ENCODE results near the gene POLH. TPM values are rescaled to one million over a fixed set of nuclear protein-coding genes. Genes with fewer than 3 reads are reported as not detected.
"Not testable (repeated sequence)": the region's sequence is repeated elsewhere in the genome, so short reads cannot be mapped to it uniquely, and the experiment has no call there.

POLH gene
- total RNA-seq (8.2 TPM), polyA plus RNA-seq (ENCODE audit: insufficient read depth in 1 of 8, insufficient read length in 8 of 8, low replicate concordance in 1 of 8) (10 to 100 TPM in 7 of 8 donors, 1 to 10 TPM in 1; 8.1 to 15.3 (median 12.0) TPM)
- long read RNA-seq, donor 1, partial matches to known transcripts: 0 of 4 reads
- long read RNA-seq, donor 1, other reads (novel, unspliced or antisense): 0 of 4 reads
- long read RNA-seq, donor 2: 0 reads
- long read RNA-seq, donor 3, transcript POLH-202 (11 exons, 3,540 nt): major isoform, 7 of 7 reads
- long read RNA-seq, donor 3, partial matches to known transcripts: 0 of 7 reads
- long read RNA-seq, donor 3, other reads (novel, unspliced or antisense): 0 of 7 reads
- long read RNA-seq, donor 4: 0 reads
- long read RNA-seq, donor 5, partial matches to known transcripts: 0 of 5 reads
- long read RNA-seq, donor 5, other reads (novel, unspliced or antisense): 0 of 5 reads
- long read RNA-seq, donor 6, partial matches to known transcripts: 44 of 47 reads
- long read RNA-seq, donor 6, other reads (novel, unspliced or antisense): 0 of 47 reads
- long read RNA-seq, donor 7, partial matches to known transcripts: 0 of 1 reads
- long read RNA-seq, donor 7, other reads (novel, unspliced or antisense): 0 of 1 reads
- long read RNA-seq, donor 8: 0 reads
- long read RNA-seq, donor 9: 0 reads
- long read RNA-seq, donor 10, partial matches to known transcripts: 0 of 3 reads
- long read RNA-seq, donor 10, other reads (novel, unspliced or antisense): 0 of 3 reads
- long read RNA-seq, donor 11, partial matches to known transcripts: 0 of 4 reads
- long read RNA-seq, donor 11, other reads (novel, unspliced or antisense): 0 of 4 reads

DNA sequence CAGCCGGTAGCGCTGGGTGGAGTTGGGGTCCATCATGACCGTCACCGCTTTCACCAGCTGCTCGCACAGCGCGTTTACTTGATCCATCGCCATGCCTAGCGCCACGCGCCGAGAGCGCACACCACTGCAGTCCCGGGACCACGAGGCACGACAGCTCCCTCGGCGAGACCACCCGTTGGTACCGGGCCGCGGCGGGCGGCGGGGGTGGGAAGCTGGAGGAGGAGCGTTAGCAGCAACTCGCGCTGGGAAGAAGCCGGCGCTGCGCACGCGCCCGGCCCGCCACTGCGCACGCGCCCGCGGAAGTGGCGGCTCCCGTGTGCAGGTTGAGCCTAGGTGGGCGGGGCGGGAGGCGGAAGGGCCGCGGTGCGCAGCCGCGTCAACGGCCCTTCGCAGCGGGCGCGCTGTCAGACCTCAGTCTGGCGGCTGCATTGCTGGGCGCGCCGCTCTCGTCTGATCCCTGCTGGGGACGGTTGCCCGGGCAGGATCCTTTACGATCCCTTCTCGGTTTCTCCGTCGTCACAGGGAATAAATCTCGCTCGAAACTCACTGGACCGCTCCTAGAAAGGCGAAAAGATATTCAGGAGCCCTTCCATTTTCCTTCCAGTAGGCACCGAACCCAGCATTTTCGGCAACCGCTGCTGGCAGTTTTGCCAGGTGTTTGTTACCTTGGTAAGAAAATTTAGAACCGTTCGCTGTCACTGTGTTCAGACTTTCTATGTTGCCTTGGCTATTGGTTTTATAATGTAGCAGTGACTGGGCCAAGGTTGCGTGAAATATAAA, at the start of gene POLH, which contains the start of gene XPO5:
TSS of gene POLH (plus strand) at position 414 of the 780 bp plus-strand sequence. CDS start 6,135 bp downstream, outside the sequence.
TSS of gene XPO5 (minus strand) at position 267 of the 780 bp plus-strand sequence. CDS start at position 93, 174 bp downstream.
- Histone ChIP-seq H3K36me3 (ENCODE audit: control insufficient read depth, insufficient read depth, low read length) (peaks cover 16% of the 10 kb centered on the region), H3K27ac (ENCODE audit: low read length) (peak within 1 kb of the TSS; percentile 89), H3K4me3 (ENCODE audit: low read length) (peak within 1 kb of the TSS; percentile 98), H3K27me3 (ENCODE audit: control insufficient read depth, insufficient read depth, low read length) (no peaks in the 10 kb centered on the region), H3K9me3 (replicated peaks; ENCODE audit: control insufficient read depth, low read depth, low read length) (no peaks in the 10 kb centered on the region), H3K4me1 (ENCODE audit: control insufficient read depth, insufficient read depth, low read length) (peaks cover 9% of the 10 kb centered on the region)
- DNase-seq: peak; percentile 96
- WGBS (ENCODE audit: insufficient coverage): under 1% methylated on average over 63 of the region's 76 CpGs

DNA sequence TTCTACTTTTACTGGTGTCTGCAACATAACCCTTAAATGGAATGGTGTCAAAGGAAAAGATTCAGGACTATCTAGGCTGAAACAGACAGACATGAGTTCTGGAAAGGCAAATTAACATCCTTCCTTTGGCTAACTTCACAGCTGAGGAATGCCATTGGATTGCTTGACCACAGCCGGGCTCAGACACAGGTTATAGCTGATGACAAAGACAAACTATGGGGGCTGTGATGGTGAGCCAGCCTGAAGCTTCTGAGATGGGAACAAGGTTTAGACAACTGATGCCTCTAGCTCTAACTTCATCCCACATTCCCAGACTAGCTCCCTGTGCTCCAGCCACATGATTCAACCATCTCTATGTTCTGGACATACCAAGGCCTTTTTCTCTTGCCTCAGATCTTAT, 43.8 kb upstream of the POLH start:
- Histone ChIP-seq H3K36me3 (ENCODE audit: control insufficient read depth, insufficient read depth, low read length) (peaks cover 49% of the 10 kb centered on the region), H3K4me1 (ENCODE audit: control insufficient read depth, insufficient read depth, low read length) (no peaks in the 10 kb centered on the region), H3K9me3 (replicated peaks; ENCODE audit: control insufficient read depth, low read depth, low read length) (no peaks in the 10 kb centered on the region), H3K27me3 (ENCODE audit: control insufficient read depth, insufficient read depth, low read length) (no peaks in the 10 kb centered on the region), H3K27ac (ENCODE audit: low read length) (no peak overlapping the region), H3K4me3 (ENCODE audit: low read length) (no peak overlapping the region)
- no CpG with 5 or more reads among the region's 1 CpG for WGBS (ENCODE audit: insufficient coverage)
- no peak for DNase-seq

DNA sequence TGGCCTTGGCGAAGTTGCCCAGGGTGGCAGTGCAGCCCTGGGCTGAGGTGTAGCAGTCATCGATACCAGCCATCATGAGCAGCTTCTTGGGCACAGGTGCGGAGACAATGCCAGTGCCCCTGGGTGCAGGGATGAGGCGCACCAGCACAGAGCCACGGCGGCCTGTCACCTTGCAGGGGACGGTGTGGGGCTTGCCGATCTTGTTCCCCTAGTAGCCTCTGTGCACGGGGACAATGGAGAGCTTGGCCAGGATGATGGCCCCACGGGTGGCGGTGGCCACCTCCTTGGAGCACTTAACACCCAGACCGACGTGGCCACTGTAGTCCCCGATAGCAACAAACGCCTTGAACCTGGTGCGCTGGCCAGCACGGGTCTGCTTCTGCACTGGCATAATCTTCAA, 37.0 kb upstream of the POLH start:
- not testable (repeated sequence) for H3K9me3 ChIP-seq (replicated peaks; ENCODE audit: control insufficient read depth, low read depth, low read length); H3K27me3 ChIP-seq (ENCODE audit: control insufficient read depth, insufficient read depth, low read length); DNase-seq; H3K27ac ChIP-seq (ENCODE audit: low read length); H3K4me1 ChIP-seq (ENCODE audit: control insufficient read depth, insufficient read depth, low read length); H3K4me3 ChIP-seq (ENCODE audit: low read length)
- peaks cover 29% of the 10 kb centered on the region for H3K36me3 ChIP-seq (ENCODE audit: control insufficient read depth, insufficient read depth, low read length)
- WGBS (ENCODE audit: insufficient coverage): 97% methylated on average over 12 of the region's 17 CpGs

DNA sequence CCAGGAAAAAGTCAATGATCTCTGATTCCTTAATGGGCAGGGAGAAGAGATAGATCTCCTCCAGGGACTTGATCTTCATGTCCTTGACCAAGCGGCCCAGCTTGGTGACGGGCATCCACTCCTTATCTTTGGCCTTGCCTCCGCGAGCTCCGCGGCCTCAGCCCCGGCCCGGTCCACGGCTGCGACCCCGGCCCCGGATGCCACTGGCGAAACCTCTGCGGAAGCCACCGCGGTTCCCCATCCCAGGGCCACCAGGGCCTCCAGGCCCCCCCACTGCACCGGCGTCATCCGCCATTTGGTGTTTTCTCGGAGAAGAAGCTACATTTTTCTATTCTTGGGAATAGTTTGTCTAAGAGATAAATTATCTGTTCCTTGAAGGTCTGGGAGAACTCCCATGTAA, 36.6 kb upstream of the POLH start:
- H3K4me1 ChIP-seq (ENCODE audit: control insufficient read depth, insufficient read depth, low read length); H3K9me3 ChIP-seq (replicated peaks; ENCODE audit: control insufficient read depth, low read depth, low read length); H3K27me3 ChIP-seq (ENCODE audit: control insufficient read depth, insufficient read depth, low read length); H3K27ac ChIP-seq (ENCODE audit: low read length); H3K4me3 ChIP-seq (ENCODE audit: low read length); DNase-seq: not testable (repeated sequence)
- WGBS (ENCODE audit: insufficient coverage): 97% methylated on average over 16 of the region's 20 CpGs
- H3K36me3 ChIP-seq (ENCODE audit: control insufficient read depth, insufficient read depth, low read length): peaks cover 28% of the 10 kb centered on the region

DNA sequence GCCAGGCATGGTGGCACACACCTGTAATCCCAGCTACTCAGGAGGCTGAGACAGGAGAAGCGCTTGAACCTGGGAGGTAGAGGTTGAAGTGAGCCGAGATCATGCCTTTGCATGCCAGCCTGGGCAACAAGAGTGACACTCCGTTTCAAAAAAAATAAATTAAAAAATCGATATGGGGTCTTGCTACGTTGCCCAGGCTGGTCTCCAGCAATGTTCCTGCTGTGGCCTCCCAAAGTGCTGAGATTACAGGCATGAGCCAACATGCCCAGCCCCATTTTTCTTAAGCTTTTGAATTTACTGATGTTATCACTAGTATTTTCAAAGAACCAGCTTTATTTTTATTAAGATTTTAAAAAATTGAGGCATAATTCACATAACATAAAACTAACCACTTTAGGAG, 35.5 kb upstream of the POLH start:
- H3K27ac ChIP-seq (ENCODE audit: low read length): no peak overlapping the region
- no peaks in the 10 kb centered on the region for H3K4me1 ChIP-seq (ENCODE audit: control insufficient read depth, insufficient read depth, low read length)
- DNase-seq: no peak
- WGBS (ENCODE audit: insufficient coverage): 94% methylated on average over 4 of the region's 5 CpGs
- H3K36me3 ChIP-seq (ENCODE audit: control insufficient read depth, insufficient read depth, low read length): peaks cover 36% of the 10 kb centered on the region
- no peak overlapping the region for H3K4me3 ChIP-seq (ENCODE audit: low read length)
- H3K27me3 ChIP-seq (ENCODE audit: control insufficient read depth, insufficient read depth, low read length): no peaks in the 10 kb centered on the region
- no peaks in the 10 kb centered on the region for H3K9me3 ChIP-seq (replicated peaks; ENCODE audit: control insufficient read depth, low read depth, low read length)

DNA sequence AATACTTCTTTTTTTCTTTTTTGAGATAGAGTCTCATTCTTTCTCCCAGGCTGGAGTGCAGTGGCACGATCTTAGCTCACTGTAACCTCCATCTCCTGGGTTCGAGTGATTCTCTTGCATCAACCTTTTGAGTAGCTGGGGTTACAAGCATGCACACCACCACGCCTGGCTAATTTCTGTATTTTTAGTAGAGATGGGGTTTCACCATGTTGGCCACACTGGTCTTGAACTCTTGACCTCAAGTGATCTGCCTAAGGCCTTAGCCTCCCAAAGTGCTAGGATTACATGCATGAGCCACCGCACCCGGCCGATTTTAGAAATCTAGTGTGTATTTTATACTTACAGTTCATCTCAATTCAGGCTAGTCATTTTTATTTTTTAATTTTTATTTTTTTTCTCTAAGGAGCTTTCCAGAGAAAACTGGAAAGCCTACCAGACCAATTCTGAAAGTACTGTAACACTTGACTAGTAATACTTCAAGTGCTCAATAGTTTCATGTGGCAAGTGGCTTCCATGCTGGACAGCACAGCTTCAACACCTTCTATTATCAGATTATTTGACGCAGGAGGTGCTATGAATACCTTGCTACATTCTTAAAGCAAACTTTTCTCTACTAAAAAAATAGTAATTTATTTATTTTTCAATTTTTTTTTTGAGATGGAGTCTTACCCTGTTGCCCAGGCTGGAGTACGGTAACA, 34.1 kb upstream of the POLH start:
- no peaks in the 10 kb centered on the region for H3K4me1 ChIP-seq (ENCODE audit: control insufficient read depth, insufficient read depth, low read length)
- no peaks in the 10 kb centered on the region for H3K9me3 ChIP-seq (replicated peaks; ENCODE audit: control insufficient read depth, low read depth, low read length)
- peaks cover 47% of the 10 kb centered on the region for H3K36me3 ChIP-seq (ENCODE audit: control insufficient read depth, insufficient read depth, low read length)
- no peak overlapping the region for H3K4me3 ChIP-seq (ENCODE audit: low read length)
- no peaks in the 10 kb centered on the region for H3K27me3 ChIP-seq (ENCODE audit: control insufficient read depth, insufficient read depth, low read length)
- DNase-seq: no peak
- WGBS (ENCODE audit: insufficient coverage): 100% methylated on average over 1 of the region's 8 CpGs
- no peak overlapping the region for H3K27ac ChIP-seq (ENCODE audit: low read length)

DNA sequence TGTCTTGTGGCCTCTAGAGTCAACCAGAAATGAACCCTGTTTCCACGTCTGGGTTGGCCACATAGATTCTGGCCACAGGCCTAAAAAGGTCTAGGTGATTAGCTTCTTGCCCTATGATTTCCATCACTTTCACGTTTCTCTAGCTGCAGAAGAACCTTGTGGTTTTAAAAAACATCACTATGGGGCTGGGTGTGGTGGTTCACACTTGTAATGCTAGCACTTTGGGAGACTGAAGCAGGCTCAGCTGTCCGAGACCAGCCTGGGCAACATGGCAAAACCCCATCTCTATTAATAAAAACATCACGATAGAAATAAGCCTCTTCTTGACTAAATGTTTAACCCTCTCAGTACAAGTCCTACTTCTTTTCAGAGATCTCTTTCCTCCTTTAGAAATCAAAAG, 31.5 kb upstream of the POLH start:
- 67% methylated on average over 1 of the region's 4 CpGs for WGBS (ENCODE audit: insufficient coverage)
- Histone ChIP-seq H3K36me3 (ENCODE audit: control insufficient read depth, insufficient read depth, low read length) (peaks cover 63% of the 10 kb centered on the region), H3K27me3 (ENCODE audit: control insufficient read depth, insufficient read depth, low read length) (no peaks in the 10 kb centered on the region), H3K9me3 (replicated peaks; ENCODE audit: control insufficient read depth, low read depth, low read length) (no peaks in the 10 kb centered on the region), H3K4me3 (ENCODE audit: low read length) (no peak overlapping the region), H3K27ac (ENCODE audit: low read length) (no peak overlapping the region), H3K4me1 (ENCODE audit: control insufficient read depth, insufficient read depth, low read length) (no peaks in the 10 kb centered on the region)
- no peak for DNase-seq

DNA sequence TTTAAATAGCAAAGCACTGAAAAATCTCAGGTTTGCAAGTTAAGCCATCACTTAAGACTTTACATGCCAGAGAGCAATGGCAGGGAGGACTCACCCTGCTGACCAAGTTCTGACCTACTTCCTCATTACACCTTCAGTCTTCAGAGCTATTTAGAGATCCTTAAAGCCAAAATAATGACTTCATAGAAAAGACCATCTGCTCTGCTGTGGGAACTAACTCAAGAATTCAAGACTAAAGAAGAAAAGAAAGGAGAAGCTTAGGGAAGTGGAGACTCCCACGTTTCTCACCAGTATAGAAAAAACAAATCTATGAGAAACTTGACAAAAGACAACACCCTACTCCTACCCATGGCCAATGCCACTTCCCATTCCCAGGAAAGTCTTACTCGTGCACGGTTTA, 28.8 kb upstream of the POLH start:
- no peak for DNase-seq
- Histone ChIP-seq H3K4me3 (ENCODE audit: low read length) (no peak overlapping the region), H3K36me3 (ENCODE audit: control insufficient read depth, insufficient read depth, low read length) (peaks cover 73% of the 10 kb centered on the region), H3K27ac (ENCODE audit: low read length) (no peak overlapping the region), H3K27me3 (ENCODE audit: control insufficient read depth, insufficient read depth, low read length) (no peaks in the 10 kb centered on the region), H3K9me3 (replicated peaks; ENCODE audit: control insufficient read depth, low read depth, low read length) (no peaks in the 10 kb centered on the region), H3K4me1 (ENCODE audit: control insufficient read depth, insufficient read depth, low read length) (no peaks in the 10 kb centered on the region)
- no CpG with 5 or more reads among the region's 3 CpGs for WGBS (ENCODE audit: insufficient coverage)

DNA sequence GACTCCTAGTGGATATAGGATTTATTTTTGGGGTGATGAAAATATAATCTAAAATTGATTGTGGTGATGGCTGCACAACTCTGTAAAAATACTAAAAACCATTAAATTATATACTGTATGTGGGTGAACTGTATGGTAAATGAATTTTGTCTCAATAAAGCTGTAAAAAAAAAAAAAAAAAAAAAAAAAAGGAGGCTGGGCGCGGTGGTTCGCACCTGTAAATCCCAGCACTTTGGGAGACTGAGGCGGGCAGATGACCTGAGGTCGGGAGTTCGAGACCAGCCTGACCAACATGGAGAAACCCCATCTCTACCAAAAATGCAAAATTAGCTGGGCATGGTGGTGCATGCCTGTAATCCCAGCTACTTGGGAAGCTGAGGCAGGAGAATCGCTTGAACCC, 18.4 kb upstream of the POLH start:
- 100% methylated on average over 1 of the region's 7 CpGs for WGBS (ENCODE audit: insufficient coverage)
- peaks cover 76% of the 10 kb centered on the region for H3K36me3 ChIP-seq (ENCODE audit: control insufficient read depth, insufficient read depth, low read length)

More for the DNA sequence above, 18.4 kb upstream of the POLH start:
- not testable (repeated sequence) for H3K27me3 ChIP-seq (ENCODE audit: control insufficient read depth, insufficient read depth, low read length); H3K4me1 ChIP-seq (ENCODE audit: control insufficient read depth, insufficient read depth, low read length); H3K9me3 ChIP-seq (replicated peaks; ENCODE audit: control insufficient read depth, low read depth, low read length); H3K27ac ChIP-seq (ENCODE audit: low read length); H3K4me3 ChIP-seq (ENCODE audit: low read length); DNase-seq

Measured in muscle of leg (tissue), 16 donors.